ENCODE measurements around the gene MAN1C1. TPM values are rescaled to one million over a fixed set of nuclear protein-coding genes. Genes with fewer than 3 reads are reported as not detected.

The MAN1C1 gene
- total and polyA plus RNA-seq, 2 donors (not counting 1 experiment from before 2014, with no cell fraction given): 17.7 to 51.4 TPM

DNA sequence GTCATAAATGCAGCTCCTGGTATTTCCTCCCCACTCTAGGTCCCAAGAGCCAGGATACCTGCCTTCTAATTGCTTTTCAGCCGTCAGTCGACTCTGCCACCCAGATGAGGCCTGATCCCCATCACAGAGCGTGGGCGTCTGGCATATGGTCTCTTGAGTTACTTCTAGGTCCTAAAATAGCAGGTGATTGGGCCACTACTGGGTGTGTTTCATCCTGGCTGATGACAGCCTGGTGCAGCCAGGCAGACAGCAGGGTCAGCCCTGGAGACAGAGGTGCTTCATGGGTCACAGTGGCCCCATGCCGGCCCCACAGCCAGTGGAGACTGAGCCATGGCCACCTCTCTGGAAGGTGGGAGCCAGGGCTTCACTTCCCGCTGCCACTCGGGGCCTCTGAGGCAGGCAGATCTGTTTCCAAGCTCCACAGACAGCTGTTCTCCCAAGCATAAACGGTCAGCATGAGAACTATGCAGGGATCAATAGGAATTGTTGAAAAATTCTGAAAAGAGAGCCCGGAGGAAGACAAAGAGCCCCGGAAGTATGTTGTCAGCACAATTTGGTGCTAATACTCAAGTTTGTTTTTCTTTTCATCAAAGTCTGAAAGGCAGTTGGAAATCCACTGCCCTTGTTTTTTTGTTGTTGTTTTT, 83.0 kb downstream of the MAN1C1 start:
- H3K4me1 ChIP-seq (ENCODE audit: control insufficient read depth, extremely low read depth, insufficient read depth, low read length): peaks cover 29% of the 10 kb centered on the region
- peak overlapping the region; percentile 33 for H3K27ac ChIP-seq (ENCODE audit: insufficient read depth, low read length)
- no peaks in the 10 kb centered on the region for H3K79me2 ChIP-seq (ENCODE audit: control insufficient read depth, insufficient read depth, low read length)
- no peaks in the 10 kb centered on the region for H3K36me3 ChIP-seq (ENCODE audit: control insufficient read depth, insufficient read depth, low read length)
- no peaks in the 10 kb centered on the region for H3K9me3 ChIP-seq (ENCODE audit: control insufficient read depth, insufficient read depth, low read depth, low read length)
- no peaks in the 10 kb centered on the region for H3K27me3 ChIP-seq (ENCODE audit: control insufficient read depth, insufficient read depth, low read length)
- no peak for TF ChIP-seq CTCF (conservative IDR thresholded peaks at IDR 0.05 in 1 of 2, IDR thresholded peaks at IDR 0.05 in 1 of 2; ENCODE audit: low read depth in 1 of 2, low read length in 2 of 2)
- TF ChIP-seq EZH2 (IDR thresholded peaks at IDR 0.05; ENCODE audit: low read length, missing control alignments): no peak
- DNase-seq (ENCODE audit: low read depth in 2 of 2): no peak
- no peak overlapping the region for H3K4me3 ChIP-seq (replicated peaks in 1 of 4; ENCODE audit: control extremely low read depth in 1 of 4, insufficient read depth in 1 of 4, low read depth in 3 of 4, low read length in 4 of 4)
- H2AFZ ChIP-seq (ENCODE audit: low read length): no peak overlapping the region
- H3K4me2 ChIP-seq (ENCODE audit: extremely low read depth, insufficient read depth, low read length): no peak overlapping the region
- no peak overlapping the region for H3K9ac ChIP-seq (ENCODE audit: insufficient read depth, low read length)
- H4K20me1 ChIP-seq (ENCODE audit: control insufficient read depth, extremely low read depth, insufficient read depth, low read length): no peaks in the 10 kb centered on the region

DNA sequence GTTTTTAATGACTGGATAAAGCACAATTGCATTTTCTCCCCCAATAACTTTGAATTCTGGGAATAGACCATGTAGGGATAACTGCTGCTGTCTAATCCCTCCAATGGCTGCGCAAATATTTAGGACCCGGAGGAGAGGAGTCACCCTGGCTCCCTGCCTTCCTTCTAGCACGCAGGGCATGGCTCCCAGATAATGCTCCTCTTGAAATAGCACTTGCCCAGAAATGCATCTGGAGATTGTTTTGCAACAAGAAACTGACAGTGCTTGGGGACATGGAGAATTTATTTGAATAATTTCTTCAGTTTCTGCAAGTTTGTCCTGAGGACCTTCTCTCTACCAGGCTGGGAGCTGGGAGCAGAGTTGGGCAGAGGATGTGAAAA, 83.5 kb downstream of the MAN1C1 start:
- TF ChIP-seq CTCF (conservative IDR thresholded peaks at IDR 0.05 in 1 of 2, IDR thresholded peaks at IDR 0.05 in 1 of 2; ENCODE audit: low read depth in 1 of 2, low read length in 2 of 2): no peak
- TF ChIP-seq EZH2 (IDR thresholded peaks at IDR 0.05; ENCODE audit: low read length, missing control alignments): no peak
- no peaks in the 10 kb centered on the region for H3K27me3 ChIP-seq (ENCODE audit: control insufficient read depth, insufficient read depth, low read length)
- H3K4me3 ChIP-seq (replicated peaks in 1 of 4; ENCODE audit: control extremely low read depth in 1 of 4, insufficient read depth in 1 of 4, low read depth in 3 of 4, low read length in 4 of 4): no peak overlapping the region
- H2AFZ ChIP-seq (ENCODE audit: low read length): no peak overlapping the region
- peak; percentile 65 to 78 for DNase-seq (ENCODE audit: low read depth in 2 of 2)
- peaks cover 26% of the 10 kb centered on the region for H3K4me1 ChIP-seq (ENCODE audit: control insufficient read depth, extremely low read depth, insufficient read depth, low read length)
- H3K9ac ChIP-seq (ENCODE audit: insufficient read depth, low read length): peak overlapping the region; percentile 24
- peak overlapping the region; percentile 29 for H3K4me2 ChIP-seq (ENCODE audit: extremely low read depth, insufficient read depth, low read length)
- no peaks in the 10 kb centered on the region for H3K36me3 ChIP-seq (ENCODE audit: control insufficient read depth, insufficient read depth, low read length)
- H3K9me3 ChIP-seq (ENCODE audit: control insufficient read depth, insufficient read depth, low read depth, low read length): no peaks in the 10 kb centered on the region
- H3K79me2 ChIP-seq (ENCODE audit: control insufficient read depth, insufficient read depth, low read length): no peaks in the 10 kb centered on the region
- peak overlapping the region; percentile 33 for H3K27ac ChIP-seq (ENCODE audit: insufficient read depth, low read length)
- H4K20me1 ChIP-seq (ENCODE audit: control insufficient read depth, extremely low read depth, insufficient read depth, low read length): no peaks in the 10 kb centered on the region

DNA sequence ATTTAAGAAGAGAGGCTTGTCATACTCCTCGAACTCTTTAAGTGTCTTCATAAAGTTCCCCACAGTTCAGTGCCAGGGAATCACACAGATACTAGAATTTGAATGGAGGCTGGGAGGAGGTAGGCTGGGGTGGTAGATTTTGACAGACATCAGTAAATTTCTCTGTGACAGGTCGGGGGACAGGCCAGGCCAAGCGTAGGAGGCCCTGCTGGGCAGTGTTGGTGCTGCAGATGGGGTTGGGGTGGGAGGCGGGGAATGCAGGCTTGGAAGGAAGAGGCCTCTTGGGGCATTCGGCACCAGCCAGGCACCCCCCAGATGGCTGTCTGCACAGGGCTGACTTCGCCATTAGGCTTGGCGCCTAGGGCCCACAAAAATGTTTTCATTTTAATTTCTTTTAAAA, 84.0 kb downstream of the MAN1C1 start:
- Histone ChIP-seq H3K9me3 (ENCODE audit: control insufficient read depth, insufficient read depth, low read depth, low read length) (no peaks in the 10 kb centered on the region), H3K4me1 (ENCODE audit: control insufficient read depth, extremely low read depth, insufficient read depth, low read length) (peaks cover 22% of the 10 kb centered on the region), H3K79me2 (ENCODE audit: control insufficient read depth, insufficient read depth, low read length) (no peaks in the 10 kb centered on the region), H3K27ac (ENCODE audit: insufficient read depth, low read length) (peak overlapping the region; percentile 33), H4K20me1 (ENCODE audit: control insufficient read depth, extremely low read depth, insufficient read depth, low read length) (no peaks in the 10 kb centered on the region), H3K36me3 (ENCODE audit: control insufficient read depth, insufficient read depth, low read length) (no peaks in the 10 kb centered on the region), H3K4me3 (replicated peaks in 1 of 4; ENCODE audit: control extremely low read depth in 1 of 4, insufficient read depth in 1 of 4, low read depth in 3 of 4, low read length in 4 of 4) (no peak overlapping the region), H3K27me3 (ENCODE audit: control insufficient read depth, insufficient read depth, low read length) (no peaks in the 10 kb centered on the region), H3K4me2 (ENCODE audit: extremely low read depth, insufficient read depth, low read length) (peak overlapping the region; percentile 29), H2AFZ (ENCODE audit: low read length) (no peak overlapping the region), H3K9ac (ENCODE audit: insufficient read depth, low read length) (no peak overlapping the region)
- DNase-seq (ENCODE audit: low read depth in 2 of 2): no peak
- TF ChIP-seq EZH2 (IDR thresholded peaks at IDR 0.05; ENCODE audit: low read length, missing control alignments) (no peak), CTCF (conservative IDR thresholded peaks at IDR 0.05 in 1 of 2, IDR thresholded peaks at IDR 0.05 in 1 of 2; ENCODE audit: low read depth in 1 of 2, low read length in 2 of 2) (no peak)

Data from fibroblast of lung (primary cell).